Liver (tissue), 9 donors: Measurements from ENCODE around the gene FBXO34. TPM values are rescaled to one million over a fixed set of nuclear protein-coding genes. Genes with fewer than 3 reads are reported as not detected.

Source experiments
- DNase-seq: peaks from one replicate; pipeline ENCODE4 v3.0.0-alpha.2; 2017; ENCODE audit warnings: low spot score
- H3K27ac ChIP-seq, 2 donors: one replicate each; pipeline ENCODE4 v1.7.0; 2013; ENCODE audit warnings: inconsistent platforms in 2 of 2, low read length in 2 of 2, control low read depth in 1 of 2, low read depth in 1 of 2, mild to moderate bottlenecking in 1 of 2
- H3K27me3 ChIP-seq, 4 donors: one replicate each; pipeline versions ENCODE4 v1.6.1 to v1.7.0; 2013; ENCODE audit warnings: low read length in 3 of 4, inconsistent platforms in 1 of 4, mild to moderate bottlenecking in 1 of 4, moderate library complexity in 1 of 4; ENCODE audit not compliant: control insufficient read depth in 4 of 4, insufficient read depth in 4 of 4
- H3K36me3 ChIP-seq, 4 donors: one replicate each; pipeline versions ENCODE4 v1.6.1 to v1.7.0; 2013; ENCODE audit warnings: low read length in 3 of 4, mild to moderate bottlenecking in 3 of 4, low read depth in 1 of 4, moderate library complexity in 1 of 4; ENCODE audit not compliant: control insufficient read depth in 4 of 4, insufficient read depth in 3 of 4
- H3K4me1 ChIP-seq, 4 donors: one replicate each; pipeline versions ENCODE4 v1.6.1 to v1.7.0; 2013; ENCODE audit warnings: low read length in 3 of 4, mild to moderate bottlenecking in 3 of 4, moderate library complexity in 1 of 4; ENCODE audit not compliant: control insufficient read depth in 4 of 4, insufficient read depth in 4 of 4
- H3K4me3 ChIP-seq, 3 donors: one replicate each; pipeline versions ENCODE4 v1.6.1 to v1.7.0; 2013; ENCODE audit warnings: low read length in 3 of 3, control low read depth in 1 of 3, low read depth in 1 of 3, mild to moderate bottlenecking in 1 of 3
- H3K9ac ChIP-seq, 2 donors: one replicate each; pipeline ENCODE4 v1.7.0; 2013; ENCODE audit warnings: low read length in 2 of 2, mild to moderate bottlenecking in 2 of 2, moderate library complexity in 2 of 2, control low read depth in 1 of 2, low read depth in 1 of 2
- H3K9me3 ChIP-seq, 4 donors: one replicate each; pipeline versions ENCODE4 v1.6.1 to v1.7.0; 2013; ENCODE audit warnings: low read length in 3 of 4; ENCODE audit not compliant: control insufficient read depth in 4 of 4
- ATF3 ChIP-seq: IDR thresholded peaks from 2 replicates; pipeline ENCODE4 v1.6.1; 2016; ENCODE audit warnings: antibody characterized with exemption
- CTCF ChIP-seq: fragments of 150-350 bp; IDR thresholded peaks from 2 replicates; pipeline ENCODE4 v1.5.1; 2017; ENCODE audit warnings: improper control_type of control experiment, low read depth, low read length; ENCODE audit not compliant: missing input control
- EGR1 ChIP-seq, 2 donors: IDR thresholded peaks; 2 replicates each; pipeline ENCODE4 v1.6.1; 2016 to 2018; ENCODE audit warnings: antibody characterized with exemption in 2 of 2, low read depth in 2 of 2
- FOXA1 ChIP-seq: IDR thresholded peaks from 2 replicates; pipeline ENCODE4 v1.6.1; 2016; ENCODE audit warnings: antibody characterized with exemption
- FOXA2 ChIP-seq: IDR thresholded peaks from 2 replicates; pipeline ENCODE4 v1.6.1; 2016; ENCODE audit warnings: antibody characterized with exemption
- GABPA ChIP-seq, 2 donors: IDR thresholded peaks in 1 of 2; conservative IDR thresholded peaks in 1 of 2; 2 replicates each; pipeline ENCODE4 v1.6.1; 2016; ENCODE audit warnings: antibody characterized with exemption in 2 of 2, mild to moderate bottlenecking in 1 of 2, moderate library complexity in 1 of 2
- HNF4A ChIP-seq, 2 donors: conservative IDR thresholded peaks; 2 replicates each; pipeline ENCODE4 v1.6.1; 2016; ENCODE audit warnings: antibody characterized with exemption in 2 of 2, mild to moderate bottlenecking in 2 of 2
- HNF4G ChIP-seq: IDR thresholded peaks from 2 replicates; pipeline ENCODE4 v1.6.1; 2016; ENCODE audit warnings: antibody characterized with exemption
- JUND ChIP-seq, 2 donors: IDR thresholded peaks; 2 replicates each; pipeline ENCODE4 v1.6.1; 2016; ENCODE audit warnings: antibody characterized with exemption in 2 of 2
- MAX ChIP-seq: IDR thresholded peaks from 2 replicates; pipeline ENCODE4 v1.6.1; 2016; ENCODE audit warnings: antibody characterized with exemption
- NR2F2 ChIP-seq: IDR thresholded peaks from 2 replicates; pipeline ENCODE4 v1.6.1; 2016; ENCODE audit warnings: antibody characterized with exemption
- RAD21 ChIP-seq, 2 donors: IDR thresholded peaks; 2 replicates each; pipeline ENCODE4 v1.6.1; 2016; ENCODE audit warnings: antibody characterized with exemption in 2 of 2, mild to moderate bottlenecking in 2 of 2
- REST ChIP-seq: IDR thresholded peaks from 2 replicates; pipeline ENCODE4 v1.6.1; 2016; ENCODE audit warnings: antibody characterized with exemption, mild to moderate bottlenecking
- RXRA ChIP-seq, 2 donors: IDR thresholded peaks; 2 replicates each; pipeline ENCODE4 v1.6.1; 2017 to 2018; ENCODE audit warnings: antibody characterized with exemption in 2 of 2, mild to moderate bottlenecking in 1 of 2
- SP1 ChIP-seq: IDR thresholded peaks from 2 replicates; pipeline ENCODE4 v1.6.1; 2018; ENCODE audit warnings: antibody characterized with exemption, mild to moderate bottlenecking
- TAF1 ChIP-seq: conservative IDR thresholded peaks from 2 replicates; pipeline ENCODE4 v1.6.1; 2016; ENCODE audit warnings: antibody characterized with exemption, mild to moderate bottlenecking
- YY1 ChIP-seq: IDR thresholded peaks from 2 replicates; pipeline ENCODE4 v1.6.1; 2016; ENCODE audit warnings: antibody characterized with exemption, mild to moderate bottlenecking
- ZBTB33 ChIP-seq: IDR thresholded peaks from 2 replicates; pipeline ENCODE4 v1.6.1; 2016; ENCODE audit warnings: antibody characterized with exemption
- WGBS: extraction: QIAGEN DNeasy Blood & Tissue Kit; methylation state at CpG from one replicate; pipeline ENCODE4 v1.1.7; 2013; 5-methylcytosine and 5-hydroxymethylcytosine counted together
- polyA plus RNA-seq, 2 donors: library from polyadenylated mRNA; stranded (reverse) in 1 of 2; unstranded in 1 of 2; fragments of 200-250 nt in 1 of 2; fragments of >200 nt in 1 of 2; fragmentation: Nextera tagmentation in 1 of 2; extraction: Ambion mirVana in 1 of 2; gene quantifications; one replicate each; pipeline versions ENCODE4 v1.2.1 to v1.2.3, GENCODE V29; 2013 to 2015
- total RNA-seq, 2 donors: library from RNA; depleted of rRNA; stranded (reverse); fragments of >200 nt; gene quantifications; one replicate each; pipeline ENCODE4 v1.2.3, GENCODE V29; 2014
- donor health status: healthy.
- donor health status: healthy.
- donor health status: healthy.
- donor health status: healthy.
- donor health status: healthy.

FBXO34 gene
- total and polyA plus RNA-seq, 4 donors, result 4.2 to 25.8 (median 10.1) TPM

GRCh38 chr14:55298500-55298822, 27.2 kb downstream of the FBXO34 start:
- no peak overlapping the region for H3K4me3 ChIP-seq
- H3K9me3 ChIP-seq, result no peaks in the 10 kb centered on the region
- WGBS, result 98% methylated on average over 22 of the region's 22 CpGs
- no peak for TF ChIP-seq YY1
- peaks cover 0 to 4% (median 0%) of the 10 kb centered on the region in 4 donors for H3K36me3 ChIP-seq
- H3K9ac ChIP-seq, result no peak overlapping the region
- no peaks in the 10 kb centered on the region for H3K27me3 ChIP-seq
- DNase-seq, result no peak
- no peak overlapping the region for H3K27ac ChIP-seq
- peaks cover 0 to 5% (median 2%) of the 10 kb centered on the region in 4 donors for H3K4me1 ChIP-seq

GRCh38 chr14:55301437-55302121, 30.4 kb downstream of the FBXO34 start:
- Histone ChIP-seq H3K4me3 (no peak overlapping the region), H3K9me3 (no peaks in the 10 kb centered on the region), H3K4me1 (peaks cover 0 to 5% (median 2%) of the 10 kb centered on the region in 4 donors), H3K9ac (no peak overlapping the region), H3K36me3 (peaks cover 0 to 4% (median 0%) of the 10 kb centered on the region in 4 donors), H3K27ac (no peak overlapping the region), H3K27me3 (no peaks in the 10 kb centered on the region)
- DNase-seq, result no peak
- 90% methylated on average over 1 of the region's 1 CpG for WGBS
- TF ChIP-seq REST, result no peak
- TF ChIP-seq JUND (IDR thresholded peaks at IDR 0.05), result no peak
- no peak for TF ChIP-seq RXRA (IDR thresholded peaks at IDR 0.05)
- no peak for TF ChIP-seq ATF3
- no peak for TF ChIP-seq TAF1
- no peak for TF ChIP-seq CTCF
- TF ChIP-seq SP1, result no peak
- no peak for TF ChIP-seq FOXA2
- TF ChIP-seq HNF4G, result no peak
- TF ChIP-seq NR2F2, result no peak
- no peak for TF ChIP-seq YY1

GRCh38 chr14:55302367-55303124, 31.3 kb downstream of the FBXO34 start:
- Histone ChIP-seq H3K27me3 (no peaks in the 10 kb centered on the region), H3K9me3 (no peaks in the 10 kb centered on the region), H3K27ac (no peak overlapping the region), H3K9ac (no peak overlapping the region), H3K36me3 (peaks cover 0 to 4% (median 0%) of the 10 kb centered on the region in 4 donors), H3K4me1 (peaks cover 0 to 5% (median 0%) of the 10 kb centered on the region in 4 donors), H3K4me3 (no peak overlapping the region)
- DNase-seq, result no peak
- 91% methylated on average over 5 of the region's 5 CpGs for WGBS
- TF ChIP-seq RXRA (IDR thresholded peaks at IDR 0.05) (no peak), EGR1 (IDR thresholded peaks at IDR 0.05; ENCODE audit: low read depth in 2 of 2) (no peak), HNF4A (conservative IDR thresholded peaks at IDR 0.05) (no peak), MAX (no peak), ZBTB33 (no peak), GABPA (IDR thresholded peaks at IDR 0.05 in 1 of 2, conservative IDR thresholded peaks at IDR 0.05 in 1 of 2) (no peak), FOXA1 (no peak), RAD21 (IDR thresholded peaks at IDR 0.05) (no peak), NR2F2 (no peak), SP1 (no peak), HNF4G (no peak)
